Endothelial cell of umbilical vein (primary cell): Measurements from ENCODE around the gene NEURL1B. TPM values are rescaled to one million over a fixed set of nuclear protein-coding genes. Genes with fewer than 3 reads are reported as not detected.
A peak's percentile ranks its signal among the peaks of the same experiment; 100 is the strongest.

ENCODE experiments used
- BruUV-seq: library from RNA; stranded (reverse); fragments of 400-500 nt; replicated peaks from 2 replicates; lab custom pipeline; 2021; lab: Mats Ljungman, UMichigan
- CTCF ChIA-PET: fragments of 300-600, 350-600 bp; sonication (Branson Sonifier 250); formaldehyde crosslinking; loops from one replicate; lab custom pipeline; 2021; ENCODE audit warnings: antibody characterized with exemption, inconsistent platforms; lab: Charles Lee
- POLR2A ChIA-PET: fragments of 300-600, 350-600 bp; sonication (Branson Sonifier 250); formaldehyde crosslinking; loops from one replicate; lab custom pipeline; 2021; ENCODE audit warnings: antibody characterized with exemption, inconsistent platforms; lab: Charles Lee
- DNase-seq: peaks from one replicate; pipeline ENCODE4 v3.0.0-alpha.2; 2011; ENCODE audit warnings: low read depth, low spot score
- FAIRE-seq: peaks from 2 replicates; lab custom pipeline; 2011; peaks lifted over from hg19 to GRCh38; lab: Jason Lieb, UNC
- H2AFZ ChIP-seq: 2 replicates; pipeline ENCODE4 v1.6.0; 2012; ENCODE audit warnings: low read depth, low read length, control low read depth, inconsistent platforms
- H3K27ac ChIP-seq: 2 replicates; pipeline ENCODE4 v1.5.1; 2011; ENCODE audit warnings: low read depth, mild to moderate bottlenecking, control low read depth, low read length, moderate library complexity; ENCODE audit not compliant: insufficient read depth
- H3K27me3 ChIP-seq, 2 experiments: 2 replicates each; pipeline versions ENCODE4 v1.6.0 to v1.6.1; 2011; ENCODE audit warnings: low read length in 2 of 2, mixed read lengths in 1 of 2; ENCODE audit not compliant: control insufficient read depth in 2 of 2, insufficient read depth in 2 of 2
- H3K36me3 ChIP-seq, 2 experiments: 2 replicates in 1 of 2; 3 replicates in 1 of 2; pipeline ENCODE4 v1.5.1; 2011; ENCODE audit warnings: low read length in 2 of 2, mild to moderate bottlenecking in 1 of 2, moderate library complexity in 1 of 2; ENCODE audit not compliant: control insufficient read depth in 2 of 2, insufficient read depth in 2 of 2; ENCODE audit errors: extremely low read depth in 1 of 2
- H3K4me1 ChIP-seq: 3 replicates; pipeline ENCODE4 v1.5.1; 2011; ENCODE audit warnings: mild to moderate bottlenecking, low read length; ENCODE audit not compliant: control insufficient read depth, insufficient read depth; ENCODE audit errors: extremely low read depth
- H3K4me2 ChIP-seq: 2 replicates; pipeline ENCODE4 v1.6.1; 2011; ENCODE audit warnings: low read length, control low read depth, mixed read lengths; ENCODE audit not compliant: insufficient read depth
- H3K4me3 ChIP-seq, 3 experiments: fragments of 200-600 bp in 1 of 3; sonication (generic), shearing (Covaris generic) in 1 of 3; replicated peaks in 1 of 3; 2 replicates each; pipeline ENCODE4 v1.5.1; 2011 to 2016; ENCODE audit warnings: control low read depth in 3 of 3, low read length in 3 of 3, mild to moderate bottlenecking in 2 of 3, inconsistent platforms in 1 of 3, low read depth in 1 of 3, moderate library complexity in 1 of 3; ENCODE audit not compliant: insufficient read depth in 1 of 3
- H3K79me2 ChIP-seq: 2 replicates; pipeline ENCODE4 v1.6.0; 2012; ENCODE audit warnings: low read length, inconsistent platforms; ENCODE audit not compliant: control insufficient read depth, insufficient read depth
- H3K9ac ChIP-seq: replicated peaks from 2 replicates; pipeline ENCODE3; 2011; ENCODE audit warnings: low read length, control low read depth; ENCODE audit not compliant: insufficient read depth; ENCODE audit errors: extremely low read depth
- H3K9me1 ChIP-seq: replicated peaks from 3 replicates; pipeline ENCODE4 v1.6.0; 2011; ENCODE audit warnings: mild to moderate bottlenecking, low read length; ENCODE audit not compliant: control insufficient read depth, insufficient read depth; ENCODE audit errors: extremely low read depth
- H3K9me3 ChIP-seq: replicated peaks from 2 replicates; pipeline ENCODE4 v1.5.1; 2012; ENCODE audit warnings: low read length, inconsistent platforms; ENCODE audit not compliant: control insufficient read depth, insufficient read depth
- H4K20me1 ChIP-seq: replicated peaks from 2 replicates; pipeline ENCODE3; 2011; ENCODE audit warnings: mild to moderate bottlenecking, low read length; ENCODE audit not compliant: control insufficient read depth, insufficient read depth; ENCODE audit errors: extremely low read depth
- CTCF ChIP-seq, 2 donors: IDR thresholded peaks; 1 replicate in 1 of 2; 2 replicates in 1 of 2; pipeline ENCODE4 v1.5.1; 2011; ENCODE audit warnings: low read length in 2 of 2, mild to moderate bottlenecking in 2 of 2, moderate library complexity in 2 of 2, control low read depth in 1 of 2, inconsistent platforms in 1 of 2, low read depth in 1 of 2; ENCODE audit not compliant: insufficient read depth in 1 of 2; ENCODE audit errors: extremely low read depth in 1 of 2
- EZH2 ChIP-seq: IDR thresholded peaks from 2 replicates; pipeline ENCODE4 v1.6.1; 2012; ENCODE audit warnings: borderline replicate concordance, low read depth, mild to moderate bottlenecking, moderate library complexity, low read length, inconsistent platforms; ENCODE audit not compliant: severe bottlenecking
- FOS ChIP-seq: IDR thresholded peaks from 2 replicates; pipeline ENCODE4 v1.6.1; 2011; ENCODE audit warnings: mild to moderate bottlenecking, low read length, moderate library complexity, borderline replicate concordance; ENCODE audit not compliant: insufficient read depth
- GATA2 ChIP-seq: IDR thresholded peaks from 2 replicates; pipeline ENCODE4 v1.7.0; 2011; ENCODE audit warnings: low read depth, mild to moderate bottlenecking, moderate library complexity, mixed read lengths, low read length; ENCODE audit not compliant: insufficient read length, insufficient read depth
- JUN ChIP-seq: IDR thresholded peaks from 2 replicates; pipeline ENCODE4 v1.6.1; 2011; ENCODE audit warnings: borderline replicate concordance, low read depth; ENCODE audit not compliant: insufficient read length, insufficient read depth
- MAX ChIP-seq: IDR thresholded peaks from 2 replicates; pipeline ENCODE4 v1.6.1; 2011; ENCODE audit not compliant: insufficient read depth, insufficient read length
- MYC ChIP-seq: IDR thresholded peaks from one replicate; pipeline ENCODE4 v1.6.1; 2011; ENCODE audit warnings: mild to moderate bottlenecking, low read depth, low read length
- POLR2A ChIP-seq: IDR thresholded peaks from 2 replicates; pipeline ENCODE4 v1.6.1; 2012; ENCODE audit warnings: low read depth, mild to moderate bottlenecking, control low read depth, low read length
- POLR2AphosphoS5 ChIP-seq: IDR thresholded peaks from 2 replicates; pipeline ENCODE4 v1.6.1; 2012; ENCODE audit warnings: low read depth, mild to moderate bottlenecking, control low read depth, low read length, moderate library complexity; ENCODE audit not compliant: insufficient read depth
- dilution Hi-C: fragments of 300-500 bp; cut with MboI; formaldehyde crosslinking; loops from one replicate; pipeline ENCODE4 v1.15.0; 2019; ENCODE audit warnings: low sequenced_read_pairs; ENCODE audit not compliant: extremely low pct_ligation_motif_present
- intact Hi-C: fragments of 100-400 bp; cut with micrococcal nuclease; formaldehyde crosslinking; loops from one replicate; pipeline ENCODE4 v1.10.0; 2022
- polyA plus RNA-seq, 4 experiments: library from polyadenylated mRNA; depleted of rRNA in 3 of 4; stranded (reverse) in 3 of 4; unstranded in 1 of 4; fragments of >200 nt; gene quantifications; 2 replicates each; pipeline versions ENCODE4 v1.2.1 to v1.2.3, GENCODE V29; 2011 to 2012; ENCODE audit warnings: missing spikeins in 1 of 4
- total RNA-seq: library from RNA; stranded (reverse); gene quantifications from 2 replicates; pipeline ENCODE4 v1.2.3, GENCODE V29; 2021

Gene NEURL1B
- total and polyA plus RNA-seq, 2 donors (not counting 3 experiments of a cell fraction or from before 2014, with no cell fraction given): 0.44 to 1.6 TPM

- no peak overlapping the region for H3K9ac ChIP-seq
- H4K20me1 ChIP-seq: no peaks in the 10 kb centered on the region
- H3K36me3 ChIP-seq: no peaks in the 10 kb centered on the region
- TF ChIP-seq EZH2: no peak
- no peak for TF ChIP-seq CTCF (IDR thresholded peaks at IDR 0.05; ENCODE audit: extremely low read depth in 1 of 2, insufficient read depth in 1 of 2, low read depth in 1 of 2, low read length in 2 of 2)
- TF ChIP-seq JUN: no peak
- no peak for TF ChIP-seq MAX
- no peak for TF ChIP-seq POLR2A
- no peak for TF ChIP-seq GATA2
- no peak for TF ChIP-seq POLR2AphosphoS5
- no peak for TF ChIP-seq MYC
- no peak for TF ChIP-seq FOS
- intact Hi-C loops (loop anchor here (1.0 to 2.0 kb wide), 7 partner anchors 276 to 875 kb away; partner anchors contain the start of genes ATP6V0E1, BNIP1 and CREBRF), dilution Hi-C loops (no loop called here)
- H2AFZ ChIP-seq: peak overlapping the region; percentile 15
- H3K27ac ChIP-seq: no peak overlapping the region
- FAIRE-seq: no peak
- H3K4me2 ChIP-seq: no peak overlapping the region
- no peaks in the 10 kb centered on the region for H3K9me3 ChIP-seq
- no TSS peak for BruUV-seq
- DNase-seq: no peak
- H3K9me1 ChIP-seq: no peaks in the 10 kb centered on the region
- POLR2A ChIA-PET: interaction anchor here (1.0 kb wide), 1 partner anchor 252 kb away, joined by 3 read pairs; the partner anchor contains the start of gene RPL26L1
- no peaks in the 10 kb centered on the region for H3K4me1 ChIP-seq
- H3K27me3 ChIP-seq: peaks cover 0 to under 1% of the 10 kb centered on the region in 2 experiments
- CTCF ChIA-PET: interaction anchor here (0.6 to 11.2 kb wide), 60 partner anchors 8 to 1605 kb away, joined by 3 to 413 read pairs (median 4); partner anchors contain the start of genes ATP6V0E1, BNIP1, BOD1 and STC2
- H3K79me2 ChIP-seq: no peaks in the 10 kb centered on the region
- H3K4me3 ChIP-seq: no peak overlapping the region
These were observed 65.7 kb downstream of the NEURL1B start for GRCh38 chr5:172706796-172707195.
